GM13976 (cell line): ENCODE data around the gene NLRP1.
A peak's percentile ranks its signal among the peaks of the same experiment; 100 is the strongest.

Experiments
- DNase-seq: peaks from one replicate; pipeline ENCODE4 v3.0.0; 2012; ENCODE audit warnings: low spot score
- in situ Hi-C: fragments of 300-500 bp; cut with MboI; formaldehyde crosslinking; loops from one replicate; pipeline ENCODE4 v1.12.0; 2022; ENCODE audit warnings: low sequenced_read_pairs, mixed read lengths, inconsistent platforms; ENCODE audit not compliant: unreplicated experiment
- TF ChIP-seq, protein P1 (sequence below): IDR thresholded peaks from 2 replicates; pipeline ENCODE4 v1.5.1; 2012; ENCODE audit warnings: borderline replicate concordance, mild to moderate bottlenecking; ENCODE audit not compliant: insufficient read depth; ENCODE audit errors: extremely low read depth, missing control alignments, control extremely low read depth

The NLRP1 gene

DNA sequence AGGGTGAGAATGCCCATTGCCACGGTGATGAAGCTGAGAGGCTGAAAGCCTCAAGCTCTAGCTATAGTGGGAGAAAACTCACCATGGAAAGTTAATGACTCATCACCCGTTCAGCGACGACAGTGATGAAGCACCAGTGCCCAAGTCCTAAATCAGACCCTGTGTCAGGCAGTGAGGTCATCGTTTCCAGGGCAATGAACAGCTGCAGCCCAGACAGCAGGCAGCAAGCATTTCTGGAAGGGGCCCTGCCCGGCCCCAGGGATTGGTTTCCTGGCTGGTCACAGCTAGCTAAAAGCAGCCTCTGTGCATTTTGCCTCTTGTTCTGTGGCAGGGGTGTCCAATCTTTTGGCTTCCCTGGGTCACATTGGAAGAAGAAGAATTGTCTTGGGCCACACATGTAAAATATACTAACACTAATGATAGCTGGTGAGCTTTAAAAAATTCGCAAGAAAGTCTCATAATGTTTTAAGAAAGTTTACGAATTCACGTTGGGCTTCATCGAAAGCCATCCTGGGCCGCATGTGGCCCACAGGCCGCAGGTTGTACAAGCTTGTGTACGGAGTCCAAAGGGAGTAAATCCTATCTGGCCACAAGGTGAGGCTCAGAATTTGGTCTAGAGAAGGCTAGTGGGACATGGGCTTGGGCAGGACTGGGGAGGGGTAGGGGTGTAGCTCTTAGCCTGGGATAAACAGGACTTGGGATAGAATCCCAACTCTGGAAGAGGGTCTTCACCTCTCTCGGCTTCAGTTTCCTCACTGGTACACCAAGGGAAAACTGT is 57.3 kb downstream of the NLRP1 start:
- TF ChIP-seq, protein P1, sequence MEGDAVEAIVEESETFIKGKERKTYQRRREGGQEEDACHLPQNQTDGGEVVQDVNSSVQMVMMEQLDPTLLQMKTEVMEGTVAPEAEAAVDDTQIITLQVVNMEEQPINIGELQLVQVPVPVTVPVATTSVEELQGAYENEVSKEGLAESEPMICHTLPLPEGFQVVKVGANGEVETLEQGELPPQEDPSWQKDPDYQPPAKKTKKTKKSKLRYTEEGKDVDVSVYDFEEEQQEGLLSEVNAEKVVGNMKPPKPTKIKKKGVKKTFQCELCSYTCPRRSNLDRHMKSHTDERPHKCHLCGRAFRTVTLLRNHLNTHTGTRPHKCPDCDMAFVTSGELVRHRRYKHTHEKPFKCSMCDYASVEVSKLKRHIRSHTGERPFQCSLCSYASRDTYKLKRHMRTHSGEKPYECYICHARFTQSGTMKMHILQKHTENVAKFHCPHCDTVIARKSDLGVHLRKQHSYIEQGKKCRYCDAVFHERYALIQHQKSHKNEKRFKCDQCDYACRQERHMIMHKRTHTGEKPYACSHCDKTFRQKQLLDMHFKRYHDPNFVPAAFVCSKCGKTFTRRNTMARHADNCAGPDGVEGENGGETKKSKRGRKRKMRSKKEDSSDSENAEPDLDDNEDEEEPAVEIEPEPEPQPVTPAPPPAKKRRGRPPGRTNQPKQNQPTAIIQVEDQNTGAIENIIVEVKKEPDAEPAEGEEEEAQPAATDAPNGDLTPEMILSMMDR = no peak
- in situ Hi-C loops = no loop called here
- peak; percentile 71 for DNase-seq

DNA sequence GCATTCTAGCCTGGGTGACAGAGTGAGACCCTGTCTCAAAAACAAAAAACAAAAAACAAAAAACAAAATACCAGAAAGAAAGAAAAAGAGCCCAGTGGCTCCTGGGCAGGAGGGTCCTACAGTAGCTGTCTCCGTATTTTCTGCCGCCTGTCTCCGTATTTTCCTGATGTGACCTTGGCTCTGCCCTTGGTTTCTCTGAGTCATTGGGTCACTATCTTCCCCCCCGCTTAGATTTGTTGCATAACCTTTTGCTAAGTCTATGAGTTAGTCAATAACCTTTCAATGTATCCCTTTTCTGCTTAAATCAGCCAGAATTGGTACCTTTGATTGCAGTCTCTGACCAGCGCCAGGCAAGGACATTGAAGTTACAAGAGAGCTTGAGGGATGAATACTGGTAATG is 61.1 kb downstream of the NLRP1 start:
- TF ChIP-seq, protein P1 = no peak
- no peak for DNase-seq
- in situ Hi-C loops = no loop called here

DNA sequence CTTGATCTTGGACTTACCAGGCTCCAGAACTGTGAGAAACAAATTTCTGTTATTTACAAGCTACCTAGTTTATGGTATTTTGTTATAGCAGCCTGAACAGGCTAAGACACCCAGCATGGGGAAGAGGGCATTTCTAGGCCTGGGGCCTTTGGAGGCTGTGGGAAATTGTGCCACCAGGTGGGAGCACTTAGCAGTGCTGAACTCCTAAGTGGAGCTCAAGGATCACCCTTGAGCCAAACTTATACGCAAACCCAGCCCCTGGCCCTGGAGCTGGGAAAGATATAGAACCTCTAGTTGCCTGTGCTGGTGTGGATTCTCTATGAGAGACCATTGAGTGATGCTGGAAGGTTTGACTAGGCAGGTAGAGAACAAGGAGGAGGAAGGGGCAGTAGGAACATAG is 61.8 kb downstream of the NLRP1 start:
- in situ Hi-C loops = no loop called here
- TF ChIP-seq, protein P1 = no peak
- DNase-seq = no peak

DNA sequence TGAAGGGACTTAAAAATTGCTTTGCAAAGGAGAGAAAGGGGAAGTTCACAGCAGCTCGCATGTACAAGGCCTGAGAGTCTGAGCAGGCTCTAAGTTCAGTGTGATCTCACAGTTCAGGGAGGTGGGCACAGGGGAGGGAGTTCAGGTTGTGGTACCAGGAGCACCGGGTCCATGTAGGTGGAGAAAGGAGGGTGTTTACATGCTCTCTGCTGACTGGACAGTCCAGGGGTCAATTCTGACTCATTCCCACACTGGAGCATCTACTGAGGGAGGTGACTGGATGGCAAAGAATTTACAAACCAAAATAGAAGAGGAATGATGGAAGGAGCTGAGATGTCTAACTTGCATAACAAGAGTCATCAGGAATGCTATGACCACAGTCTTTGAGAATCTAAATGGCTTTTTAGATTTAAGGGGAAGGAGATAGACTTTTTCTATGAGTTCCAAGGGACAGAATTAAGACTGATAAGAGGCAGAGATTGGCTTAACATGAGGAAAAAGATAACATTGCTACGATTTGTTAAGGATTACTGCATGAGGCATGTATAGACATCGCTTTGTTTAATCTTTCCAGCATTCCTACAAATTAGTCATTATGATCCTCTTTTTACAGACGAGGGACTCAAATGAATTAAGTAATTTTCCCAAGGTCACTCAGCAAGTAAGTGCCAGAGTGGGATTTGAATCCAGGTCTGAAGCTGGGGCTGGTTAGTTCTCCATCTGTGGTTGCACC is 68.1 kb downstream of the NLRP1 start:
- no peak for DNase-seq
- TF ChIP-seq, protein P1 = no peak
- in situ Hi-C loops = no loop called here

DNA sequence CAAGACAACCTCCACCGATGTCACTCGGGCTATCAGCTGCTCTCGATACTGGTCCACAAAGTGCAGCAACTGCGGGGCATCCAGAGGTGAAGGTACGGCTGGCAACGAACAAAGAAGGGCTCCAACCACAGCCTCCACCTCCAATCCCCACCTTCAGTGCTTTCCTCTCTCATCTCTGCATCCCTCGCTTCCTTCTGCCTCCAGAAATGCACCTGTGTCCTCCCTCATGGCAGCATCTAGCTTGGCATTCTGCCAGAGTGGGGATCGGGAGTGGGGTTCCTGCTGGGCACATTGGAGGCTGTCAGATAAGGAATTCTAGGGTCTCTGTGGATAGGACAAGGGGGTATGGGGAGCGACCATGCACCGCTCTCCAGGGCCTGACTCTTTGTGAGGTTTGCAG is 69.3 kb downstream of the NLRP1 start:
- in situ Hi-C loops = no loop called here

DNA sequence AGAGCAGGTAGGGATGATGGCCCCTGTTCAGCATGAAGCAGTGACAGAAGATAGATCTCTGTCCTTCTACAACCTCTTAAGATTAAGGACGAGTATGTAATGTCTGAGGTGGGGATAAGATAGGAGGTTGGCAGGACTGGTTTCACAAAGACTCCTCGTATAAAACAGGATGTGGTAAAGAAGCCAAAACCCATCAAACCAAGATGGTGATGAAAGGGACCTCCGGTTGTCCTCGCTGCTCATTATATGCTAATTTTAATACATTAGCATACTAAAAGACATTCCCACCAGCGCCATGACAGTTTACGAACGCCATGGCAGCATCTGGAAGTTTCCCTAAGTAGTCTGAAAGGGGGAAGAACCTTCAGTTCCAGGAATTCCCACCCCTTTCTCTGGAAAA is 70.7 kb downstream of the NLRP1 start:
- in situ Hi-C loops = no loop called here
- DNase-seq = no peak
- TF ChIP-seq, protein P1 = no peak

More for the DNA sequence above, 69.3 kb downstream of the NLRP1 start:
- TF ChIP-seq, protein P1 = no peak
- DNase-seq = no peak
